HepG2 (cell line): ENCODE results near the gene KCNAB3. TPM values are rescaled to one million over a fixed set of nuclear protein-coding genes. Genes with fewer than 3 reads are reported as not detected.
"Not testable (repeated sequence)": the region's sequence is repeated elsewhere in the genome, so short reads cannot be mapped to it uniquely, and the experiment has no call there.

Experiments used
- ATAC-seq: fragments of 200-7000 bp; cut with Tn5 transposase; 3 replicates; pipeline ENCODE4 v1.9.1; 2020; ENCODE audit warnings: mild to moderate bottlenecking, moderate library complexity
- BruUV-seq: library from RNA; stranded (reverse); fragments of 400-500 nt; replicated peaks from 2 replicates; lab custom pipeline; 2021; lab: Mats Ljungman, UMichigan
- CTCF ChIA-PET: fragments of 300-600 bp; formaldehyde crosslinking; extraction: SDS; loops from one replicate; lab custom pipeline; 2021; ENCODE audit warnings: low total read pairs, inconsistent platforms, low intra/inter-chr PET ratio; lab: Yijun Ruan, JAX
- POLR2A ChIA-PET: fragments of 350-600 bp; sonication (Branson Sonifier 250); formaldehyde crosslinking; loops from one replicate; lab custom pipeline; 2020; ENCODE audit warnings: antibody characterized with exemption, inconsistent platforms; lab: Yijun Ruan, JAX
- DNase-seq: peaks from one replicate; pipeline ENCODE4 v3.0.0-alpha.2; 2015; ENCODE audit warnings: low spot score
- FAIRE-seq: peaks from 3 replicates; lab custom pipeline; 2011; peaks lifted over from hg19 to GRCh38; lab: Jason Lieb, UNC
- H2AFZ ChIP-seq: one replicate; pipeline ENCODE4 v1.6.1; 2011; ENCODE audit warnings: low read length, inconsistent platforms
- H3K27ac ChIP-seq: fragments of 300-600 bp; 3 replicates; pipeline ENCODE4 v1.8.0; 2011; ENCODE audit warnings: mixed run types, mild to moderate bottlenecking, mixed read lengths, low read length, inconsistent platforms; ENCODE audit not compliant: insufficient read depth; ENCODE audit errors: extremely low read length
- H3K27me3 ChIP-seq, 2 experiments: fragments of 200-600 bp in 1 of 2; 2 replicates in 1 of 2; 3 replicates in 1 of 2; pipeline versions ENCODE4 v1.6.0 to v1.8.0; 2011; ENCODE audit warnings: low read length in 2 of 2, mild to moderate bottlenecking in 2 of 2, moderate library complexity in 2 of 2, inconsistent platforms in 1 of 2; ENCODE audit not compliant: insufficient read depth in 2 of 2, control insufficient read depth in 1 of 2
- H3K36me3 ChIP-seq, 2 experiments: fragments of 200-600 bp in 1 of 2; replicated peaks in 1 of 2; 2 replicates in 1 of 2; 3 replicates in 1 of 2; pipeline versions ENCODE4 v1.5.1 to v1.8.0; 2011; ENCODE audit warnings: low read length in 2 of 2, inconsistent platforms in 1 of 2; ENCODE audit not compliant: insufficient read depth in 2 of 2, control insufficient read depth in 1 of 2
- H3K4me1 ChIP-seq: 2 replicates; pipeline ENCODE4 v1.5.1; 2012; ENCODE audit warnings: low read length, inconsistent platforms; ENCODE audit not compliant: insufficient read depth
- H3K4me2 ChIP-seq: 2 replicates; pipeline ENCODE4 v1.6.0; 2011; ENCODE audit warnings: low read depth, low read length, inconsistent platforms
- H3K4me3 ChIP-seq, 3 experiments: fragments of 200-600 bp in 1 of 3; sonication (generic), shearing (Covaris generic) in 1 of 3; replicated peaks in 1 of 3; 2 replicates each; pipeline ENCODE4 v1.5.1; 2011 to 2016; ENCODE audit warnings: low read length in 3 of 3, inconsistent platforms in 2 of 3, low read depth in 2 of 3, mild to moderate bottlenecking in 2 of 3, control low read depth in 1 of 3, mixed read lengths in 1 of 3; ENCODE audit not compliant: insufficient read depth in 1 of 3
- H3K79me2 ChIP-seq: one replicate; pipeline ENCODE4 v1.6.1; 2011; ENCODE audit warnings: low read length, inconsistent platforms; ENCODE audit not compliant: insufficient read depth
- H3K9ac ChIP-seq: 2 replicates; pipeline ENCODE4 v1.6.0; 2011; ENCODE audit warnings: mild to moderate bottlenecking, low read depth, low read length, inconsistent platforms; ENCODE audit not compliant: insufficient read depth
- H3K9me3 ChIP-seq: 2 replicates; pipeline ENCODE4 v1.5.1; 2012; ENCODE audit warnings: mild to moderate bottlenecking, low read length
- H4K20me1 ChIP-seq: 2 replicates; pipeline ENCODE4 v1.6.0; 2011; ENCODE audit warnings: inconsistent platforms, mild to moderate bottlenecking, low read length, moderate library complexity; ENCODE audit not compliant: insufficient read depth
- FOXK1 ChIP-seq: sonication (generic); formaldehyde crosslinking; IDR thresholded peaks from 2 replicates; pipeline ENCODE4 v1.4.0; 2020; ENCODE audit warnings: low read depth, missing genetic modification reagents, borderline replicate concordance
- PAX8 ChIP-seq: sonication (generic); formaldehyde crosslinking; IDR thresholded peaks from 2 replicates; pipeline ENCODE4 v1.8.0; 2022; ENCODE audit warnings: mild to moderate bottlenecking, missing genetic modification reagents, borderline replicate concordance
- ZMYM3 ChIP-seq: sonication (generic); formaldehyde crosslinking; IDR thresholded peaks from 2 replicates; pipeline ENCODE4 v1.5.1; 2020; ENCODE audit warnings: mild to moderate bottlenecking, missing genetic modification reagents
- ZNF256 ChIP-seq: sonication (generic); formaldehyde crosslinking; conservative IDR thresholded peaks from 2 replicates; pipeline ENCODE4 v1.4.0; 2020; ENCODE audit warnings: missing genetic modification reagents
- WGBS: methylation state at CpG from one replicate; pipeline ENCODE4 v1.1.6; 2017; ENCODE audit warnings: low lambda C conversion rate; 5-methylcytosine and 5-hydroxymethylcytosine counted together
- in situ Hi-C: cut with HindIII; loops from 2 replicates; pipeline ENCODE4 v1.10.0; 2017; ENCODE audit warnings: low pct_unique_long_range_greater_than_20kb; ENCODE audit not compliant: extremely low pct_ligation_motif_present
- intact Hi-C: fragments of 100-400 bp; cut with micrococcal nuclease; formaldehyde crosslinking; loops from one replicate; pipeline ENCODE4 v1.10.0; 2022; ENCODE audit not compliant: unreplicated experiment
- polyA plus RNA-seq, 8 experiments: library from polyadenylated mRNA; depleted of rRNA in 3 of 8; stranded (reverse) in 7 of 8; unstranded in 1 of 8; fragments of >200 nt; fragmentation: Illumina TruSeq in 4 of 8; extraction: Trizol in 4 of 8; gene quantifications; 2 replicates each; pipeline versions ENCODE4 v1.2.1 to v1.2.3, GENCODE V29; 2011 to 2016; ENCODE audit warnings: low read depth in 4 of 8, missing spikeins in 1 of 8, mixed read lengths in 1 of 8; ENCODE audit not compliant: insufficient read depth in 1 of 8
- total RNA-seq, 5 experiments: library from RNA; depleted of rRNA; stranded (reverse); fragments of >200 nt; fragmentation: Illumina TruSeq; extraction: Trizol; gene quantifications; 2 replicates each; pipeline ENCODE4 v1.2.3, GENCODE V29; 2016; ENCODE audit warnings: low read depth in 1 of 5

KCNAB3 gene
- total and polyA plus RNA-seq, 2 of the 13 experiments (the other 11 are each of a cell fraction or from before 2014, with no cell fraction given): 0.29 to 0.88 TPM

DNA sequence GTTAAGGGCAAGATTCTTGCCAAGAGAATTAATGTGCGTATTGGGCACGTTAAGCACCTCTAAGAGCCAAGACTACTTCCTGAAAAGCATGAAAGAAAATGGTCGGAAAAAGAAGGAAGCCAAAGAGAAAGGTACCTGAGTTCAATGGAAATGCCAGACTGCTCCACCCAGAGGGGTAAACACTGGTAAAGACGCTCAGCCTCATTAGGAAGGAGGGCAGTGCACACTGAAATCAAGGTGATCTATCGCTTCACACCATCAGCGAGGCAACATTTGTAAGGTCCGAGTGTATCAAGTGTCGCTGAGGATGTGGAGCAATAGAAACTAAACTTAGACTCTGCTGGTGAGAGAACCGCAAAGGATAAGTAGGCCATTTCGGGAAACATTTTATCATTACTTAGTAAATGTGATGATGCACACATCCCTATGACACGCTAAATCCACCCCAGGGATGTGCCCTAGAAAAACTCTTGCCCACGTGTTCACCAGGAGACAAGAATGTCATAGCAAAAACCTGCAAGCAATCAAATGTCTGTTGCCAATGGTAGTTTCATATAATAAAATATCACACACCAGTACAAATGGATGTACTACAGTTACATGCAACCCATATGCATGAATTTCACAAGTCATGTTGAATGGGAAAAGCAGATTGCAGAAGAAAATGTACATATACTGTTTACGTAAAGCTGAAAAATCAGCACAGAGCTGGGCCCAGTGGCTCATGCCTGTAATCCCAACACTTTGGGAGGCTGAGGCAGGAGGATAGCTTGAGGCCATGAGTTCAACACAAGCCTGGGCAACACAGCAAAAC, 26.0 kb upstream of the KCNAB3 start:
- ChIA-PET CTCF (no interaction called here), POLR2A (no interaction called here)
- Histone ChIP-seq H3K4me3 (no peak overlapping the region), H4K20me1 (no peaks in the 10 kb centered on the region), H3K4me2 (no peak overlapping the region), H3K9me3 (no peaks in the 10 kb centered on the region), H3K4me1 (no peaks in the 10 kb centered on the region), H3K79me2 (no peaks in the 10 kb centered on the region), H2AFZ (no peak overlapping the region), H3K27ac (no peak overlapping the region), H3K9ac (no peak overlapping the region), H3K36me3 (no peaks in the 10 kb centered on the region), H3K27me3 (0 out of 5 replicates have a peak, but pooled peaks cover 0 to 4% of the 10 kb centered on the region in 2 experiments)
- in situ Hi-C loops (no loop called here), intact Hi-C loops (no loop called here)
- 60% methylated on average over 13 of the region's 13 CpGs for WGBS
- DNase-seq (no peak), FAIRE-seq (no peak), ATAC-seq (no peak)
- BruUV-seq: no TSS peak
- TF ChIP-seq FOXK1 (CRISPR knock-in tag) (no peak), PAX8 (no peak), ZMYM3 (CRISPR knock-in tag) (no peak), ZNF256 (CRISPR knock-in tag) (no peak)

- ATAC-seq, H3K4me3 ChIP-seq, H3K9ac ChIP-seq, H3K79me2 ChIP-seq, H3K9me3 ChIP-seq, BruUV-seq, H4K20me1 ChIP-seq, DNase-seq, H2AFZ ChIP-seq, CTCF ChIA-PET, H3K4me1 ChIP-seq, intact Hi-C loops, FAIRE-seq, in situ Hi-C loops, POLR2A ChIA-PET, H3K27ac ChIP-seq, H3K27me3 ChIP-seq, H3K4me2 ChIP-seq: not testable (repeated sequence)
- WGBS: 90% methylated on average over 13 of the region's 13 CpGs
- H3K36me3 ChIP-seq: peaks cover 0 to 13% of the 10 kb centered on the region in 2 experiments; a peak in 2 of 5 replicates
These were observed 23.6 kb upstream of the KCNAB3 start for GRCh38 chr17:7953266-7953665.
